ENCODE measurements around the gene TRIP13. TPM values are rescaled to one million over a fixed set of nuclear protein-coding genes. Genes with fewer than 3 reads are reported as not detected.

Gene TRIP13
- total and polyA plus RNA-seq, 2 of the 4 experiments (the other 2 are of a cell fraction), result 17.1 to 35.5 TPM

DNA sequence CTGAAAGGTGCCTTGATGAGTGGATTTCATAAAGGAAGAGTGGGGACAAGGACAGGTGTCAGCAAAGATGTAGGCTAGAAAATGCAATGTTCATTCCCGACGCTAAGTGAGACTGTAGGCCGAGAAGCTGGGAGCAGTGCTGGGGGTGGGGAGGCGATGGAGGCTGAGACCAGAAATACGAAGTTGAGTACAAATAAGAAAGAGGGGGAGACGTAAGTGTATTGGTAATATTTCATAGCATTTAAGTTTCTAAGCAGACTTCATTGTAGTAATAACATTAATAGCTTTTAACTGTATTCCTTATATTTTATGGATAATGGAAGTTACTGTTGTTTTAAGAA is 11.0 kb downstream of the TRIP13 start:
- Histone ChIP-seq H4K5ac (ENCODE audit: low read depth, low read length) (no peak overlapping the region), H3K18ac (ENCODE audit: low read depth, low read length) (no peak overlapping the region), H4K8ac (ENCODE audit: low read depth in 2 of 2, low read length in 2 of 2) (no peak overlapping the region), H3K9ac (ENCODE audit: low read depth, low read length) (no peak overlapping the region), H3K4me3 (ENCODE audit: insufficient read depth, low read depth, low read length) (no peak overlapping the region), H2BK120ac (ENCODE audit: low read depth, low read length) (no peak overlapping the region), H3K79me1 (ENCODE audit: low read depth in 1 of 2, low read length in 2 of 2) (peaks cover 0 to 2% of the 10 kb centered on the region in 2 experiments; a peak in 1 of 4 replicates), H3K27me3 (ENCODE audit: control insufficient read depth, insufficient read depth, low read length) (no peaks in the 10 kb centered on the region), H2AK5ac (ENCODE audit: low read depth, low read length) (no peak overlapping the region), H2BK20ac (ENCODE audit: low read depth, low read length) (no peak overlapping the region), H4K91ac (ENCODE audit: insufficient read depth, low read depth, low read length) (no peak overlapping the region), H4K20me1 (ENCODE audit: insufficient read depth, low read length) (no peaks in the 10 kb centered on the region), H2AFZ (replicated peaks; ENCODE audit: low read length, poor library complexity) (no peak overlapping the region), H2AK9ac (replicated peaks; ENCODE audit: low read depth, low read length, poor library complexity) (no peak overlapping the region), H3K4ac (ENCODE audit: low read depth, low read length) (no peak overlapping the region), H3K36me3 (ENCODE audit: control insufficient read depth, insufficient read depth, low read length) (peaks cover 14% of the 10 kb centered on the region), H3K56ac (ENCODE audit: extremely low read depth, insufficient read depth, low read length) (no peak overlapping the region), H2BK5ac (ENCODE audit: low read depth, low read length, poor library complexity, severe bottlenecking) (no peak overlapping the region), H3K9me1 (ENCODE audit: insufficient read depth, low read length) (no peaks in the 10 kb centered on the region), H3K23ac (ENCODE audit: low read depth, low read length) (no peak overlapping the region), H2BK15ac (ENCODE audit: low read depth, low read length) (no peak overlapping the region), H3K9me3 (ENCODE audit: control insufficient read depth, insufficient read depth, low read length) (no peaks in the 10 kb centered on the region), H3K27ac (ENCODE audit: insufficient read depth, low read length) (no peak overlapping the region), H3K14ac (replicated peaks; ENCODE audit: low read depth, low read length) (no peak overlapping the region), H3K4me1 (ENCODE audit: control insufficient read depth, insufficient read depth, low read length) (no peaks in the 10 kb centered on the region), H3K4me2 (ENCODE audit: low read depth, low read length) (no peak overlapping the region)
- ATAC-seq (ENCODE audit: low read depth) (no peak), DNase-seq (no peak)
- CTCF ChIA-PET, result interaction anchor here (1.4 kb wide), 1 partner anchor 11 kb away, joined by 4 read pairs; the partner anchor contains the start of genes BRD9 and TRIP13
- WGBS, 2 experiments (ENCODE audit: extremely low coverage in 2 of 2, insufficient read length in 1 of 2), result no CpG with 5 or more reads among the region's 6 CpGs
- in situ Hi-C loops (cut with MboI; ENCODE audit: low sequenced_read_pairs) (loop anchor here (5.0 kb wide), 1 partner anchor 231 kb away; no protein-coding TSS in a partner anchor), dilution Hi-C loops (cut with HindIII; ENCODE audit: low sequenced_read_pairs, unreplicated experiment) (no loop called here), intact Hi-C loops (cut with micrococcal nuclease) (loop anchor here (2.0 to 10.0 kb wide), 3 partner anchors 233 to 589 kb away; no protein-coding TSS in a partner anchor)
- no TSS peak for BruUV-seq (replicated peaks)
- POLR2A ChIA-PET (ENCODE audit: unreplicated experiment), result no interaction called here
- TF ChIP-seq SMC3 (IDR thresholded peaks at IDR 0.05; ENCODE audit: low read depth, low read length) (no peak), MAZ (IDR thresholded peaks at IDR 0.05; ENCODE audit: borderline replicate concordance, low read depth, low read length) (no peak), BHLHE40 (IDR thresholded peaks at IDR 0.05; ENCODE audit: low read depth, low read length) (no peak), RFX5 (IDR thresholded peaks at IDR 0.05; ENCODE audit: low read depth, low read length) (no peak)

All from IMR-90 (cell line).